Neural cell (in vitro differentiated cells): ENCODE results near the gene SEMA6A.

ENCODE experiments used
- CTCF ChIP-seq: fragments of 450-650 bp; IDR thresholded peaks from 2 replicates; pipeline ENCODE4 v1.5.1; 2014; ENCODE audit warnings: antibody characterized with exemption, mild to moderate bottlenecking, moderate library complexity; ENCODE audit not compliant: poor library complexity, severe bottlenecking
- EP300 ChIP-seq: fragments of 450-650 bp; conservative IDR thresholded peaks from 2 replicates; pipeline ENCODE4 v1.6.1; 2014; ENCODE audit warnings: antibody characterized with exemption, mild to moderate bottlenecking, moderate library complexity; ENCODE audit not compliant: poor library complexity, severe bottlenecking
- EZH2 ChIP-seq: fragments of 200-600, 300-800 bp; shearing (Covaris generic), sonication (generic); IDR thresholded peaks from 2 replicates; pipeline ENCODE4 v1.6.1; 2014; ENCODE audit warnings: antibody characterized with exemption, low read length, borderline replicate concordance, mild to moderate bottlenecking; ENCODE audit not compliant: insufficient read depth, poor library complexity, severe bottlenecking
- MXI1 ChIP-seq: fragments of 450-650 bp; conservative IDR thresholded peaks from 2 replicates; pipeline ENCODE4 v1.6.1; 2014; ENCODE audit warnings: antibody characterized with exemption, mild to moderate bottlenecking; ENCODE audit not compliant: poor library complexity, severe bottlenecking
- POLR2AphosphoS5 ChIP-seq: IDR thresholded peaks from 2 replicates; pipeline ENCODE4 v1.6.1; 2012
- RAD21 ChIP-seq: fragments of 450-650 bp; conservative IDR thresholded peaks from 2 replicates; pipeline ENCODE4 v1.6.1; 2014; ENCODE audit warnings: antibody characterized with exemption, mild to moderate bottlenecking, moderate library complexity
- REST ChIP-seq: IDR thresholded peaks from 2 replicates; pipeline ENCODE4 v1.6.1; 2012; ENCODE audit warnings: borderline replicate concordance
- SMC3 ChIP-seq: fragments of 450-650 bp; conservative IDR thresholded peaks from 2 replicates; pipeline ENCODE4 v1.6.1; 2014; ENCODE audit warnings: antibody characterized with exemption, mild to moderate bottlenecking, moderate library complexity; ENCODE audit not compliant: poor library complexity
- TAF1 ChIP-seq: IDR thresholded peaks from 2 replicates; pipeline ENCODE4 v1.6.1; 2012; ENCODE audit warnings: low read depth

- TF ChIP-seq TAF1 (no peak), CTCF (no peak), POLR2AphosphoS5 (no peak), EZH2 (no peak), REST (no peak), EP300 (no peak), SMC3 (no peak), RAD21 (no peak), MXI1 (no peak)
Observed at GRCh38 chr5:116437922-116438578, 136.6 kb downstream of the SEMA6A start.
